Measurements from ENCODE around the gene ANKRD11.

ANKRD11 gene

DNA sequence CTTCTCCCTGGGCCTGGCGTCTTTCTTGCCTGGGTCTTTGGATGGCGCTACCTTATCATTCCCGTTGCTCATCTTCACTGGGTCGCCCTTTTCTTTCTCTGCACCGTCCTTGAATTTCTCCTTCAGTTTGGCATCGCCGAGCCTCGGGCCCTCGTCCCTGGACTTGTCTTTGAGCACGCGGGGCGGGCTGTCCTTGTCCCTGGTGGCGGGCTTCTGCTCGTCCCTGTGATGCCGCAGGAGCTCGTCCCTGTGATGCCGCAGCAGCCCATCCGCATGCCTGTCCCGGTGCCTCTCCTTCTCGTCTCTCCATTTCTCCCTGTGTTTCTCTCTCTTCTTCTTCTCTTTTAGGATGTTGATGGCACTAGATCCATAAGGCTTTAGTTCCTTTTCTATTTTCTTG, 208.5 kb downstream of the ANKRD11 start:
- H3K4me2 ChIP-seq, result no peak overlapping the region
- H3K4me3 ChIP-seq (IDR thresholded peaks at IDR 0.05; ENCODE audit: insufficient read depth, low read depth, low read length), result no peak overlapping the region
- no peaks in the 10 kb centered on the region for H3K4me1 ChIP-seq (ENCODE audit: low read depth, poor library complexity, severe bottlenecking)
- no peak overlapping the region for H3K9ac ChIP-seq
- no peak overlapping the region for H2AFZ ChIP-seq (ENCODE audit: low read depth)
- TF ChIP-seq, protein P1, sequence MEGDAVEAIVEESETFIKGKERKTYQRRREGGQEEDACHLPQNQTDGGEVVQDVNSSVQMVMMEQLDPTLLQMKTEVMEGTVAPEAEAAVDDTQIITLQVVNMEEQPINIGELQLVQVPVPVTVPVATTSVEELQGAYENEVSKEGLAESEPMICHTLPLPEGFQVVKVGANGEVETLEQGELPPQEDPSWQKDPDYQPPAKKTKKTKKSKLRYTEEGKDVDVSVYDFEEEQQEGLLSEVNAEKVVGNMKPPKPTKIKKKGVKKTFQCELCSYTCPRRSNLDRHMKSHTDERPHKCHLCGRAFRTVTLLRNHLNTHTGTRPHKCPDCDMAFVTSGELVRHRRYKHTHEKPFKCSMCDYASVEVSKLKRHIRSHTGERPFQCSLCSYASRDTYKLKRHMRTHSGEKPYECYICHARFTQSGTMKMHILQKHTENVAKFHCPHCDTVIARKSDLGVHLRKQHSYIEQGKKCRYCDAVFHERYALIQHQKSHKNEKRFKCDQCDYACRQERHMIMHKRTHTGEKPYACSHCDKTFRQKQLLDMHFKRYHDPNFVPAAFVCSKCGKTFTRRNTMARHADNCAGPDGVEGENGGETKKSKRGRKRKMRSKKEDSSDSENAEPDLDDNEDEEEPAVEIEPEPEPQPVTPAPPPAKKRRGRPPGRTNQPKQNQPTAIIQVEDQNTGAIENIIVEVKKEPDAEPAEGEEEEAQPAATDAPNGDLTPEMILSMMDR (conservative IDR thresholded peaks at IDR 0.05; ENCODE audit: low read depth, low read length), result no peak
- H3K79me2 ChIP-seq (ENCODE audit: insufficient read depth, low read depth), result no peaks in the 10 kb centered on the region
- H3K36me3 ChIP-seq (ENCODE audit: insufficient read depth), result peaks cover 8% of the 10 kb centered on the region; the same call in 1 of the 2 replicates
- H3K27me3 ChIP-seq (ENCODE audit: insufficient read depth, low read depth), result no peaks in the 10 kb centered on the region
- H3K27ac ChIP-seq, result no peak overlapping the region
- no peaks in the 10 kb centered on the region for H4K20me1 ChIP-seq (ENCODE audit: insufficient read depth)

DNA sequence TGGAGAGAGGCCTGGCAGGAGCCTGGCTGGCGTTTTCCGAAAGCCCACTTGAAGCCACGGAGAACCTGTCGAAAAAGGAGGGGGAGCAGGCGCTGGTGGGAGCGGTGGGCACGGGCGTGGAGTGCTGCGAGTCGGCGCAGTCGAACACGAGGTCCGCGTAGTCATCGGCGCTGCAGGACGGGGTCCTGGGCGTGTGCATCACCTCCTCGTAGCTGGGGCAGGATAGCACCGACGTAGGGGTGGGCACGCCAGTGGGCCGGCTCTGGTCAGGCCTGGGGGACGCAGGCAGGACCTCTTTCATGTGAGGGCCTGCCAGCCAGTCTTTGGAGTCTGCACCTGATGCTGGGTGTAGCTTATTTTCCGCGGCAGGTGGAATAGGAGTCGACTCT, 209.2 kb downstream of the ANKRD11 start:
- H3K4me3 ChIP-seq (IDR thresholded peaks at IDR 0.05; ENCODE audit: insufficient read depth, low read depth, low read length), result no peak overlapping the region
- H3K4me1 ChIP-seq (ENCODE audit: low read depth, poor library complexity, severe bottlenecking), result no peaks in the 10 kb centered on the region
- H3K27ac ChIP-seq, result no peak overlapping the region
- no peak overlapping the region for H2AFZ ChIP-seq (ENCODE audit: low read depth)
- no peak overlapping the region for H3K9ac ChIP-seq
- H3K36me3 ChIP-seq (ENCODE audit: insufficient read depth), result peaks cover 2% of the 10 kb centered on the region; the same call in 1 of the 2 replicates
- TF ChIP-seq, protein P1 (conservative IDR thresholded peaks at IDR 0.05; ENCODE audit: low read depth, low read length), result no peak
- no peaks in the 10 kb centered on the region for H3K79me2 ChIP-seq (ENCODE audit: insufficient read depth, low read depth)
- no peaks in the 10 kb centered on the region for H3K27me3 ChIP-seq (ENCODE audit: insufficient read depth, low read depth)
- H4K20me1 ChIP-seq (ENCODE audit: insufficient read depth), result no peaks in the 10 kb centered on the region
- H3K4me2 ChIP-seq, result no peak overlapping the region

- H3K4me2 ChIP-seq, result no peak overlapping the region
- H3K36me3 ChIP-seq (ENCODE audit: insufficient read depth), result no peaks in the 10 kb centered on the region
Observed at GRCh38 chr16:89280546-89281188, 209.7 kb downstream of the ANKRD11 start.

DNA sequence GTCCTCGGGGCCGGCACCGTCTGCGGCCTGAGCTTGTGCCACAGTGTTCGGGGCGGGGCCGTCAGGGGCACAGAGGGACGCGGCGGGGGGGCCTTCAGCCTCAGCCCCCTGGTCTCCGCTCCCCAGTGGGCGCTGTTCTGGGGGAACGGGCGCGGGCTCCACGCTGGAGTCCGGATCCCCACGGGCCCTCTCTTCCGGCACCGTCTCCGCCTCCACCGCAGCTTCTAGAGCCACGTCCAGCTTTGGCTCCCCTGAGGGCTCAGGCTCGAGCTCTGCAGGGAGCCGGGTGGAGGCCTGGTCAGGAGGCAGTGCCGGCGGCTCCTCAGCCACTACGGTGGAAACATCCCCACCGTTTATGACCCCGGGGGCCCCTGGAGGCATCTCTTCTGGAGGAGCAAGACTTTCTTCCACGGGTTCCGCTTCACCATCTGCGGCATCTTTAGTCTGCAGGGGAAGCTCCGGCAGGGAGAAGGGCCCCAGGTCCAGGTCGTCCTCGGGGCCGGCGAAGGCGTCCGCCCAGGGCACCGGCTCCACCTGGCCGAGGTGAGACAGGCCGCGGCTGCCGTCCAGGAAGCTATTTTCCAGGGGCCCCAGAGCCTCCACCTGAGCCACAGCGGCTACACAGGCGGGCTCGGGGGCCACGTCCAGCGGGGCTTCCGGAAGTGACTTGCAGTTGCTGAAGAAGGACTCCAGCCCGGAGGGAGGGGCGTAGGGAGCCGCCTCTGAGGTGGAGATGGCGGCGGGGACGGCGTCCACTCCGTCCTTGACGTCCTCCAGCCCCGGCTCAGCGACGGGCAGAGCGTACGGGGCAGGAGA, 210.5 kb downstream of the ANKRD11 start:
- Histone ChIP-seq H2AFZ (ENCODE audit: low read depth) (no peak overlapping the region), H4K20me1 (ENCODE audit: insufficient read depth) (no peaks in the 10 kb centered on the region), H3K4me1 (ENCODE audit: low read depth, poor library complexity, severe bottlenecking) (no peaks in the 10 kb centered on the region), H3K4me3 (IDR thresholded peaks at IDR 0.05; ENCODE audit: insufficient read depth, low read depth, low read length) (no peak overlapping the region), H3K36me3 (ENCODE audit: insufficient read depth) (no peaks in the 10 kb centered on the region), H3K27ac (no peak overlapping the region), H3K4me2 (no peak overlapping the region), H3K9ac (no peak overlapping the region), H3K27me3 (ENCODE audit: insufficient read depth, low read depth) (no peaks in the 10 kb centered on the region), H3K79me2 (ENCODE audit: insufficient read depth, low read depth) (no peaks in the 10 kb centered on the region)
- TF ChIP-seq, protein P1 (conservative IDR thresholded peaks at IDR 0.05; ENCODE audit: low read depth, low read length), result no peak

More at GRCh38 chr16:89280546-89281188, 209.7 kb downstream of the ANKRD11 start:
- H3K9ac ChIP-seq, result no peak overlapping the region
- H3K79me2 ChIP-seq (ENCODE audit: insufficient read depth, low read depth), result no peaks in the 10 kb centered on the region
- H3K27me3 ChIP-seq (ENCODE audit: insufficient read depth, low read depth), result no peaks in the 10 kb centered on the region
- H3K4me3 ChIP-seq (IDR thresholded peaks at IDR 0.05; ENCODE audit: insufficient read depth, low read depth, low read length), result no peak overlapping the region
- H2AFZ ChIP-seq (ENCODE audit: low read depth), result no peak overlapping the region
- H4K20me1 ChIP-seq (ENCODE audit: insufficient read depth), result no peaks in the 10 kb centered on the region
- H3K4me1 ChIP-seq (ENCODE audit: low read depth, poor library complexity, severe bottlenecking), result no peaks in the 10 kb centered on the region
- H3K27ac ChIP-seq, result no peak overlapping the region
- TF ChIP-seq, protein P1 (conservative IDR thresholded peaks at IDR 0.05; ENCODE audit: low read depth, low read length), result no peak

Data from KMS-11 (cell line).